Breast epithelium (tissue), 3 donors: ENCODE measurements around the gene PIGM.

Experiments used
- CTCF ChIP-seq, 3 donors: fragments of 450-650 bp; IDR thresholded peaks; one replicate each; pipeline ENCODE4 v1.5.1; 2016 to 2017; ENCODE audit warnings: antibody characterized with exemption in 3 of 3, mild to moderate bottlenecking in 3 of 3, moderate library complexity in 3 of 3
- POLR2AphosphoS5 ChIP-seq, 3 donors: sonication (generic); formaldehyde crosslinking; IDR thresholded peaks; one replicate each; pipeline ENCODE4 v1.6.1; 2017; ENCODE audit warnings: antibody characterized with exemption in 3 of 3

DNA sequence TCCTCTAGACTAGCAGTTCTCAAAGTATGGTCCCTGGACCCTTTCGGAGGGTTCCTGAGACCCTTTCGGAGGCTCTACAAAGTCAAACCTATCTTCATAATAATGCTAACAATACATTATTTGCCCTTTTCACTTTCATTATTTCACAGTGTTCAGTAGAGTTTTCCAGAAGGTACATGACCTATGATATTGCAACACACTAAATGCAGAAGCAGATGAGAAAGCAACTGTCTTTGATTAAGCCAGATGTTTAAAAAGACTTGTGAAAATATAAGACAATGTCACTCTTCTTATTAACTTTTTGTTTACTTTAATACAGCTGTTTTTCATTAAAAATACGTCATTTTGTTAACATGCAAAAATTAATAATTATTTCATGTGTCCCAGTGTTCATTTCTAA lies 32.4 kb upstream of the PIGM start:
- no peak for TF ChIP-seq CTCF (IDR thresholded peaks at IDR 0.05)
- no peak for TF ChIP-seq POLR2AphosphoS5 (IDR thresholded peaks at IDR 0.05)
